Fibroblast of skin of right biceps (primary cell): ENCODE data around the gene OGDH.

ENCODE experiments used
- DNase-seq: peaks from one replicate; pipeline ENCODE4 v3.0.0-alpha.2; 2013

Gene OGDH

GRCh38 chr7:44643206-44643605 lies 36.8 kb downstream of the OGDH start:
- no peak for DNase-seq

DNA sequence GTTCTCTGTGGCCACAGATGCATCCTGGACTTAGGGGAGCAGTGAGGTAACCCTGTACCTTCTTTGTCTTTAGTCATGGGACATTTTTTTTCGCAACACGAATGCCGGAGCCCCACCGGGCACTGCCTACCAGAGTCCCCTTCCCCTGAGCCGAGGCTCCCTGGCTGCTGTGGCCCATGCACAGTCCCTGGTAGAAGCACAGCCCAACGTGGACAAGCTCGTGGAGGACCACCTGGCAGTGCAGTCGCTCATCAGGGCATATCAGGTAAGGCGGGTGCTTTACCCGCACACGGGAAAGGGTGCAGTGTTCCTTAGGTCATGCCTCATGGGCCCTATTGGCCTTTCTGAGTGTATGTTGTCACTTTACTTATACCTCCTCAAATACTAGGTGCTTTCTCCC lies 38.8 kb downstream of the OGDH start:
- no peak for DNase-seq

DNA sequence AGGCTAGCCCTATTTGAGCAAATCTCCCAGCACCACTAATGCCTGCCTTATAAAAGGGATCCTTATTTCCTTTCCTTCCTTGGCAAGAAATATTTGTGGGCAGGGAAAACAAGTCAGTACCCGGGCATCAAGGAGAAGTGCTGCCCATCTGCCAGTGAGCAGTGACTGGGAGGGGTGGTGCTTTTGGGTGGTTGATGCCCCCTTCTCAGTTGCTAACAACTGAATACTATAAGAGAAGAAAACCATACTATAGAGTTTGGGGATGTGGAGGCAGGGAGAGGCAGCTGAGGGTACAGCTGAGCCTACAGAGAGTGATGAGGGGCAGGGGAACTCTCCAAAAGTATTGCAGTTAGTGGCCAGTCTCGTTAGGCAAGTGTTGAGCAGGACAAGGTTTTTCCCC lies 39.3 kb downstream of the OGDH start:
- DNase-seq = no peak

- DNase-seq = no peak
Measured at GRCh38 chr7:44646176-44646920, 39.9 kb downstream of the OGDH start.

GRCh38 chr7:44646921-44647636 lies 40.7 kb downstream of the OGDH start:
- no peak for DNase-seq

DNA sequence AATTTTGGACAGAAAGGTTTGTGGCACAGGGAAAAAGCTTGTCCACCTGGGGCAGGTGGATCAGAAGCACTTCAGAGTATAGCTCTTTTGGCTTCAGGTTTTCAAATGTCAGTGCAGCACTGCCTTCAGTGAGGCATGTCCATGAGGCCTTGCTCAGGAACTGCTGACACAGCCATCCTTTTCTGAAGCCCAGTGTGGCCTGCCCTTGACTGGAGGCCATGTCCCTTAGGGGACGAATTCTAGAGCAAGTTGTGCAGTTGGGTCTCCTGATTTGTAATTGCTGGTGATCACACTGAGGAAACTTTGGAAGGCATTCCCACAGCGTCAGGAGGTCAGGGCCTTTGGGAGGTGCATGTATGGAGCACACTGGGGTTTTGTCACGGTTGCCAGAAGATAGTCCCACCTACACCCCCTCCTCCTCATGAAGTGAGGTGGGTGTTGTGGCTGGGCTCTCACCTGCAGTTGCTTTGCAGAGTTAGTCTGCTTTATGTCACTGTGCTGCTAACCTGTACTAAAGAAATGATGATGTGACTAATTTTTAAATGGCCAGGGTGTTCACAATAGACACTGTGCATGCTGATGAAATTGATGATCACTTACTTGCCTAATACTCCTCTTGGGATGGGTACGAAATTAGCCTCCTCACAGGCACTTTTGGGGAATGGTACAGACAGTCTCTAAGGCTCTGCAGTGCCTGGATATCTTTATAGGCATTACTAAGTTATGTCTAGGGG lies 41.7 kb downstream of the OGDH start:
- no peak for DNase-seq

DNA sequence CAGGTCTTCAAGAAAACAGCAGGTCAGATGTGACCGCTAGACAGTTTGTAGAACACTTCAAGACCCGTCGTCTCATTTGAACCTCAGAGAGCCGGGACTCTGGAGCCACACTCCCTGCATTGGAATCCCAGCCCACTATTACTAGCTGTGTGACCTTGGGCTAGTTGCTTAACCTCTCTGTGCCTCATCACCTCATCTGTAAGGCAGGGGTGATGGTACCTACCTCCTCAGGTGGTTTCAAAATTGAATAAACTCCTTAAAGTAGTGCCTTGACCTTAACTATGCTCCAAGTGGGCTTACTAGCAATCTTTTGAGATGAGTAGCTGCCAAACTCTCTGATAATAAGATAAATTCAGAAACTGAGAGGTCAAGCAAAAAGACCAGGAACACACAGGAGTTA lies 43.8 kb downstream of the OGDH start:
- DNase-seq = no peak

GRCh38 chr7:44650772-44651171 lies 44.3 kb downstream of the OGDH start:
- DNase-seq = no peak

- DNase-seq = peak; percentile 40
Measured at GRCh38 chr7:44652535-44652934, 46.1 kb downstream of the OGDH start.

- no peak for DNase-seq
Measured at GRCh38 chr7:44654255-44654796, 47.9 kb downstream of the OGDH start.

DNA sequence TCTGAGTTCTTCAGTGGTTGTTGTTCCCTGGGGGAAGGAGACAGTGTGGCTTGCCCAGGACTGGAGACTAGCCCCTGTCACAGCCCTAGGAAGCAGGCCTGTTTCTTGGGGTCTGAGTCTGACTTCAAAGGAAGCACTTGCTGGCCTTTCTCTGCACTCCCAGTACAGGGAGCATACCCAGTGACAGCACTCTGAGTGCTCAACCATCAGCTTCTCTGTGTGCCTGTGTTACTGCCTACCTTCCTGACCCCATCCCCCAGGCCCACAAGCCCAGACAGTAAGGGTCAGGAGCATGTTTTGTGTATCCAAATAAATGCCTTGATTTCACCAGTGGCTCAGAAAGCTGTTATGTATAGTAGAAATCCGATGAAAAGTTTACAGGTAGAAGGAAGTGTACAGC lies 48.9 kb downstream of the OGDH start:
- no peak for DNase-seq

- DNase-seq = no peak
Measured at GRCh38 chr7:44658979-44659378, 52.6 kb downstream of the OGDH start.

GRCh38 chr7:44661233-44661632 lies 54.8 kb downstream of the OGDH start:
- DNase-seq = no peak

DNA sequence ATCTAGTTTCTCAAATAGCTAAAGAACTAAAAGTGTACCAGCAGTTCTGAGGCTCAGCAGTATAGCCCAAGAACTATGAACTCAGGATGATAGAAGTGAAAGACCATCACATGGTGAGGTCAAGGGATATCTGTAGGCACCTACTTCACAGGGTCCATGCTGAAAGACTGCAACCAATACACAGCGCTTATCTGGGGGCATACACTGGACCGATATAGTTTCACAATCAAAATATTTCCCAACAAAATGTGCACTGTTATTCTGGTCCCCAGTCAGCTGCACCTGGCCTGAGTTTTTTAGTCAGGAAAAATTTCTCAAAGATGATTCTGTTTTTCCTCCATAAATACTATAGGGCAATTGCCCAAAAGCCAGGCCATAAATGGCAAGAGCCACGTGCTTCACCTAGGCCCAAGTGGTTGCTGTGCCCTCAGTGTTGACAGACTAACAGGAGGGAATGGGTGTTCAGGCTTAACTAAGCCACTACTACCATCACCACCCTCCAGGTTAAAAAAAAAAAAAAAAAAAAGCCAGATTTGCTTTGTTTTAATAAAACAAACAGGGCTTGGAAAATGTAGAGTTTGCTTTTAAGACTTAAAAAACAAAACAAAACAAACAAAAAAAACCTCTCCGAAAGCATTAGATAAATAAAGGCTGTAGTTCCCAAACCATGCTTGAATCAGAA lies 58.5 kb downstream of the OGDH start:
- DNase-seq = no peak

- DNase-seq = peak; percentile 87
Measured at GRCh38 chr7:44665531-44666213, 59.2 kb downstream of the OGDH start.

DNA sequence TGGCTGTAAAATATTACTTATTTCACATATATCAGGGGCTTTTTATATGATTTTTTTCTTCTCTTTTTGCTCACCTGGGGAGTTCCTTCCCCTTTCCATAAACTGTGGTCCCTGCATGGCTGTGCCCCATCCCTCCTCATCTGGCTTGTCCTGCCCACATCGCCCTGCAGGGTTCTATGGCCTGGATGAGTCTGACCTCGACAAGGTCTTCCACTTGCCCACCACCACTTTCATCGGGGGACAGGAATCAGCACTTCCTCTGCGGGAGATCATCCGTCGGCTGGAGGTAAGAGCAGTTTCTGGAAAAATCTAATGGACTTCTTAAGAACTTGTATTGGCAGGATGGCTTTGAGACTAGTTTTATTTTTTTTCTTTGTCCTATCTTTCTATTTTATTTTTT lies 60.1 kb downstream of the OGDH start:
- no peak for DNase-seq

DNA sequence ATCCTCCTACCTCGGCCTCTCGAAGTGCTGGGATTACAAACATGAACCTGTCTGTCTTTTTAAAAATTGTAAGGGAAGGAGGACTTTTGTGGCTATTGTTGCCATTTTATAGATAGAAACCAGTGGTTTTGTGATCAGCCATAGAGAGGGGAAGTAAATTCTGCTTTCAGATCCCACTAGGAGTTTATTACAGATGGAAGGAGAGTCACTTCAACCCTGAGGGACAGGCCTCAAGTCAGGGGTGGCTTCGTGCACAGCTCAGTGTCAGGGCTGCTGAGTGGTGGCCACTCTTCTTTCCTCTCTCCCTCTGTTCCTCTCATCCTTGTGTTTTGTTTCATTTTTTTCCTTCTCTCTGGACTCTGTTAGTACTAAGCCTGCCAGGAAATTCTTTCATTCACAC lies 60.8 kb downstream of the OGDH start:
- no peak for DNase-seq

- DNase-seq = no peak
Measured at GRCh38 chr7:44671069-44671468, 64.6 kb downstream of the OGDH start.

- DNase-seq = no peak
Measured at GRCh38 chr7:44673324-44673723, 66.9 kb downstream of the OGDH start.

GRCh38 chr7:44673771-44674170 lies 67.3 kb downstream of the OGDH start:
- no peak for DNase-seq

- DNase-seq = no peak
Measured at GRCh38 chr7:44674381-44674780, 68.0 kb downstream of the OGDH start.

- no peak for DNase-seq
Measured at GRCh38 chr7:44676776-44677175, 70.3 kb downstream of the OGDH start.

DNA sequence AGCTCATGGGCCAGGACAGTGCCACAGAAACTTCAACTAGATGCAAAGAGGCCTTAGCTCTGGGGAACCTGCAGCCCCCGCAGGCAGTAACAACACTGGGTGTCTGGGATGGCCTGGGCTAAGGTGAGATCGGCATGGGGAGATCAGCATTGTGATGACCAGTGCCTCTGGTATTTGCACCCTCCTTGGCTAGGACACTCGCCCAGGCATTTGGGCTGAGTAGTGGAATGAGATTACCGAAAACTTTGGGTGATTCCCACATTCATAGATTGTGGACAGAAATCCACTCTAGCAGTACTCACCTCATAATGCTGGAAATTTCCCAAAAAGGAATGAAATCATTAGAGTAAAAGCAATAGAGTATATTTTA lies 71.7 kb downstream of the OGDH start:
- peak; percentile 44 for DNase-seq
